ENCODE results near the gene NEK4. TPM values are rescaled to one million over a fixed set of nuclear protein-coding genes. Genes with fewer than 3 reads are reported as not detected.

Gene NEK4
- total RNA-seq, 5 donors from 2014 or later (not counting 1 experiment from before 2014, with no cell fraction given): 14.1 to 23.9 (median 22.2) TPM

DNA sequence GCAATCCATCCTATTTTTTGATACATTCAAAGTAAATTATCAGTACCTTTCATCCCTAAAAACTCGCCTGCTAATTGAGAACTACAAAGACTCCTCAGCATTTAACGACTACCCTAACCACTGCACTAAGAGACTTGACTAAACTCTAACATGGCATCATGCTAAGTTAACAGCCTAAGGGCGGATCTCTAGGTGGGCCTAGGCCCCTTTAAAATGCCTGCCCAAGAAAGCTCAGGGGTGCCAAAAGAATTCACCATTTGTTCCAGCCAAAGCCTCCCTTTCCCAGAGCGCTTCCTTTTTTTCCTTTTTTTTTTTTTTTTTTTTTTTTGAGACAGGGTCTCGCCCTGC, 568 bp upstream of the NEK4 start:
- Mint-ChIP-seq H3K36me3 (peaks cover 7% of the 10 kb centered on the region), H3K9me3 (no peaks in the 10 kb centered on the region), H3K4me3 (peak overlapping the region; percentile 84 to 95 (median 91)), H3K4me1 (peaks cover 22 to 26% (median 23%) of the 10 kb centered on the region in 3 donors), H3K27ac (peak overlapping the region; percentile 85 to 96), H3K27me3 (no peaks in the 10 kb centered on the region)
- POLR2A ChIA-PET: no interaction called here
- DNase-seq (no peak), ATAC-seq (replicated peaks in 1 of 4) (peak; percentile 5 to 17 (median 12))
- H3K4me1 ChIP-seq (ENCODE audit: control insufficient read depth in 1 of 2, extremely low read depth in 1 of 2, insufficient read depth in 2 of 2, low read length in 2 of 2): peaks cover 3 to 17% of the 10 kb centered on the region in 2 experiments
- H3K27ac ChIP-seq (ENCODE audit: low read length): peak overlapping the region; percentile 66
- CTCF ChIA-PET: interaction anchor here in 1 of 2 donors (1.4 kb wide), 1 partner anchor 121 kb away, joined by 3 read pairs; no protein-coding TSS in a partner anchor
- no peaks in the 10 kb centered on the region for H3K9me3 ChIP-seq
- no peaks in the 10 kb centered on the region for H3K27me3 ChIP-seq (replicated peaks in 1 of 2; ENCODE audit: control insufficient read depth in 2 of 2, extremely low read depth in 1 of 2, insufficient read depth in 2 of 2, low read length in 1 of 2)
- WGBS (ENCODE audit: insufficient coverage): 96% methylated on average over 3 of the region's 5 CpGs
- H3K36me3 ChIP-seq (ENCODE audit: control insufficient read depth in 2 of 2, extremely low read depth in 1 of 2, insufficient read depth in 1 of 2, low read length in 1 of 2): no peaks in the 10 kb centered on the region
- peak overlapping the region; percentile 64 to 67 for H3K4me3 ChIP-seq (ENCODE audit: control insufficient read depth in 1 of 2, extremely low read depth in 1 of 2, low read length in 1 of 2)

GRCh38 chr3:52769786-52770455, 819 bp downstream of the NEK4 start:
- no peak for ATAC-seq (replicated peaks in 1 of 4)
- H3K4me3 ChIP-seq (ENCODE audit: control insufficient read depth in 1 of 2, extremely low read depth in 1 of 2, low read length in 1 of 2): peak overlapping the region; percentile 64 to 67
- no peaks in the 10 kb centered on the region for H3K27me3 Mint-ChIP-seq
- no peaks in the 10 kb centered on the region for H3K9me3 ChIP-seq
- H3K36me3 Mint-ChIP-seq: peaks cover 17% of the 10 kb centered on the region
- 61% methylated on average over 9 of the region's 13 CpGs for WGBS (ENCODE audit: insufficient coverage)
- no peaks in the 10 kb centered on the region for H3K27me3 ChIP-seq (replicated peaks in 1 of 2; ENCODE audit: control insufficient read depth in 2 of 2, extremely low read depth in 1 of 2, insufficient read depth in 2 of 2, low read length in 1 of 2)
- ChIA-PET POLR2A (no interaction called here), CTCF (interaction anchor here in 1 of 2 donors (1.4 kb wide), 1 partner anchor 123 kb away, joined by 3 read pairs; no protein-coding TSS in a partner anchor)
- DNase-seq: peak in 1 of 35 experiments; percentile 9
- H3K36me3 ChIP-seq (ENCODE audit: control insufficient read depth in 2 of 2, extremely low read depth in 1 of 2, insufficient read depth in 1 of 2, low read length in 1 of 2): peaks cover 0 to 8% of the 10 kb centered on the region in 2 donors
- H3K4me1 Mint-ChIP-seq: peaks cover 22 to 26% (median 23%) of the 10 kb centered on the region in 3 donors
- peak overlapping the region; percentile 40 to 86 for H3K27ac Mint-ChIP-seq
- peak overlapping the region; percentile 84 to 95 (median 91) for H3K4me3 Mint-ChIP-seq
- H3K4me1 ChIP-seq (ENCODE audit: control insufficient read depth in 1 of 2, extremely low read depth in 1 of 2, insufficient read depth in 2 of 2, low read length in 2 of 2): peaks cover 3 to 17% of the 10 kb centered on the region in 2 experiments
- peak overlapping the region; percentile 41 for H3K27ac ChIP-seq (ENCODE audit: low read length)
- H3K9me3 Mint-ChIP-seq: no peaks in the 10 kb centered on the region

- Mint-ChIP-seq H3K27ac (no peak overlapping the region), H3K27me3 (no peaks in the 10 kb centered on the region), H3K36me3 (peaks cover 49% of the 10 kb centered on the region), H3K4me1 (peaks cover 0 to 1% (median 0%) of the 10 kb centered on the region in 3 donors), H3K9me3 (no peaks in the 10 kb centered on the region), H3K4me3 (no peak overlapping the region)
- ChIA-PET POLR2A (no interaction called here), CTCF (interaction anchor here in 1 of 2 donors (0.6 kb wide), 1 partner anchor 152 kb away, joined by 7 read pairs; no protein-coding TSS in a partner anchor)
- Histone ChIP-seq H3K4me1 (ENCODE audit: control insufficient read depth in 1 of 2, extremely low read depth in 1 of 2, insufficient read depth in 2 of 2, low read length in 2 of 2) (no peaks in the 10 kb centered on the region), H3K4me3 (ENCODE audit: control insufficient read depth in 1 of 2, extremely low read depth in 1 of 2, low read length in 1 of 2) (no peak overlapping the region), H3K27ac (ENCODE audit: low read length) (no peak overlapping the region), H3K36me3 (ENCODE audit: control insufficient read depth in 2 of 2, extremely low read depth in 1 of 2, insufficient read depth in 1 of 2, low read length in 1 of 2) (peaks cover 3 to 45% of the 10 kb centered on the region in 2 donors), H3K9me3 (no peaks in the 10 kb centered on the region), H3K27me3 (replicated peaks in 1 of 2; ENCODE audit: control insufficient read depth in 2 of 2, extremely low read depth in 1 of 2, insufficient read depth in 2 of 2, low read length in 1 of 2) (no peaks in the 10 kb centered on the region)
- WGBS (ENCODE audit: insufficient coverage): 100% methylated on average over 1 of the region's 2 CpGs
- ATAC-seq (replicated peaks in 1 of 4): no peak
- DNase-seq: no peak
Measured at GRCh38 chr3:52763466-52763865, 7.3 kb downstream of the NEK4 start.

GRCh38 chr3:52756141-52756540, 14.6 kb downstream of the NEK4 start:
- DNase-seq: no peak
- no peak overlapping the region for H3K4me3 ChIP-seq (ENCODE audit: control insufficient read depth in 1 of 2, extremely low read depth in 1 of 2, low read length in 1 of 2)
- Mint-ChIP-seq H3K27ac (no peak overlapping the region), H3K27me3 (no peaks in the 10 kb centered on the region), H3K9me3 (no peaks in the 10 kb centered on the region), H3K4me3 (no peak overlapping the region), H3K36me3 (peaks cover 59% of the 10 kb centered on the region), H3K4me1 (peaks cover 0 to 6% (median 0%) of the 10 kb centered on the region in 3 donors)
- no peak for ATAC-seq (replicated peaks in 1 of 4)
- WGBS (ENCODE audit: insufficient coverage): no CpG with 5 or more reads among the region's 1 CpG
- H3K9me3 ChIP-seq: no peaks in the 10 kb centered on the region
- POLR2A ChIA-PET: no interaction called here
- peaks cover 12 to 36% of the 10 kb centered on the region in 2 donors for H3K36me3 ChIP-seq (ENCODE audit: control insufficient read depth in 2 of 2, extremely low read depth in 1 of 2, insufficient read depth in 1 of 2, low read length in 1 of 2)
- H3K27ac ChIP-seq (ENCODE audit: low read length): no peak overlapping the region
- CTCF ChIA-PET: no interaction called here
- no peaks in the 10 kb centered on the region for H3K27me3 ChIP-seq (replicated peaks in 1 of 2; ENCODE audit: control insufficient read depth in 2 of 2, extremely low read depth in 1 of 2, insufficient read depth in 2 of 2, low read length in 1 of 2)
- H3K4me1 ChIP-seq (ENCODE audit: control insufficient read depth in 1 of 2, extremely low read depth in 1 of 2, insufficient read depth in 2 of 2, low read length in 2 of 2): no peaks in the 10 kb centered on the region

- Histone ChIP-seq H3K27ac (ENCODE audit: low read length) (no peak overlapping the region), H3K9me3 (no peaks in the 10 kb centered on the region), H3K36me3 (ENCODE audit: control insufficient read depth in 2 of 2, extremely low read depth in 1 of 2, insufficient read depth in 1 of 2, low read length in 1 of 2) (peaks cover 12 to 38% of the 10 kb centered on the region in 2 donors), H3K4me1 (ENCODE audit: control insufficient read depth in 1 of 2, extremely low read depth in 1 of 2, insufficient read depth in 2 of 2, low read length in 2 of 2) (no peaks in the 10 kb centered on the region), H3K4me3 (ENCODE audit: control insufficient read depth in 1 of 2, extremely low read depth in 1 of 2, low read length in 1 of 2) (no peak overlapping the region), H3K27me3 (replicated peaks in 1 of 2; ENCODE audit: control insufficient read depth in 2 of 2, extremely low read depth in 1 of 2, insufficient read depth in 2 of 2, low read length in 1 of 2) (no peaks in the 10 kb centered on the region)
- Mint-ChIP-seq H3K27ac (no peak overlapping the region), H3K9me3 (no peaks in the 10 kb centered on the region), H3K36me3 (peaks cover 57% of the 10 kb centered on the region), H3K4me3 (no peak overlapping the region), H3K4me1 (peaks cover 0 to 6% (median 0%) of the 10 kb centered on the region in 3 donors), H3K27me3 (no peaks in the 10 kb centered on the region)
- ChIA-PET POLR2A (no interaction called here), CTCF (no interaction called here)
- no peak for ATAC-seq (replicated peaks in 1 of 4)
- 100% methylated on average over 4 of the region's 4 CpGs for WGBS (ENCODE audit: insufficient coverage)
- DNase-seq: no peak
Measured at GRCh38 chr3:52754373-52754772, 16.4 kb downstream of the NEK4 start.

- Histone ChIP-seq H3K9me3 (no peaks in the 10 kb centered on the region), H3K27me3 (replicated peaks in 1 of 2; ENCODE audit: control insufficient read depth in 2 of 2, extremely low read depth in 1 of 2, insufficient read depth in 2 of 2, low read length in 1 of 2) (no peaks in the 10 kb centered on the region), H3K4me3 (ENCODE audit: control insufficient read depth in 1 of 2, extremely low read depth in 1 of 2, low read length in 1 of 2) (no peak overlapping the region), H3K36me3 (ENCODE audit: control insufficient read depth in 2 of 2, extremely low read depth in 1 of 2, insufficient read depth in 1 of 2, low read length in 1 of 2) (peaks cover 10 to 41% of the 10 kb centered on the region in 2 donors), H3K27ac (ENCODE audit: low read length) (no peak overlapping the region), H3K4me1 (ENCODE audit: control insufficient read depth in 1 of 2, extremely low read depth in 1 of 2, insufficient read depth in 2 of 2, low read length in 2 of 2) (no peaks in the 10 kb centered on the region)
- CTCF ChIA-PET: no interaction called here
- H3K27ac Mint-ChIP-seq: no peak overlapping the region
- H3K4me3 Mint-ChIP-seq: no peak overlapping the region
- POLR2A ChIA-PET: no interaction called here
- ATAC-seq (replicated peaks in 1 of 4) (no peak), DNase-seq (no peak)
- H3K27me3 Mint-ChIP-seq: no peaks in the 10 kb centered on the region
- H3K9me3 Mint-ChIP-seq: no peaks in the 10 kb centered on the region
- peaks cover 0 to 6% (median 0%) of the 10 kb centered on the region in 3 donors for H3K4me1 Mint-ChIP-seq
- H3K36me3 Mint-ChIP-seq: peaks cover 54% of the 10 kb centered on the region
- WGBS (ENCODE audit: insufficient coverage): 100% methylated on average over 1 of the region's 3 CpGs
Measured at GRCh38 chr3:52752045-52752660, 18.6 kb downstream of the NEK4 start.

All from T-cell (primary cell).